ENCODE data around the gene MAPRE3.

DNA sequence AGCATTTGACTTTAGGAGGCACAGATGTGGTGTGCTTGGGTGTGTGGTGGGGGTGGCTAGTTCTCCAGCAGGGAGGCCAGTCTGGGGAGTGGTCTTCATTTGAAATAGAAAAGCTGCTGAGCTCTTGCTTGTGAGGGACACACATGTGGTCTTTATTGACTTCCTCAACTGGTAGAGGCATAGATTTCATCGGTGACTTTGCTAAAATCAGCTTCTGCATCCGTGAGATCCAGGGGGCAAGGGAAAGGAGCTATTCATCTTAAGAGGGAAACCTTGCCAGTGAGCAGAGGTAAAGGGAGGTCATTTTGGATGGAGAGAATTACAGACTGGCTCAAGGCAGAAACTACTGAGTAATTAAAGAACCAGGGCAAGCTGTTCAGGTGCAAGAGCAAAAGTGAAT lies 4.7 kb downstream of the MAPRE3 start:
- TF ChIP-seq, protein P1, sequence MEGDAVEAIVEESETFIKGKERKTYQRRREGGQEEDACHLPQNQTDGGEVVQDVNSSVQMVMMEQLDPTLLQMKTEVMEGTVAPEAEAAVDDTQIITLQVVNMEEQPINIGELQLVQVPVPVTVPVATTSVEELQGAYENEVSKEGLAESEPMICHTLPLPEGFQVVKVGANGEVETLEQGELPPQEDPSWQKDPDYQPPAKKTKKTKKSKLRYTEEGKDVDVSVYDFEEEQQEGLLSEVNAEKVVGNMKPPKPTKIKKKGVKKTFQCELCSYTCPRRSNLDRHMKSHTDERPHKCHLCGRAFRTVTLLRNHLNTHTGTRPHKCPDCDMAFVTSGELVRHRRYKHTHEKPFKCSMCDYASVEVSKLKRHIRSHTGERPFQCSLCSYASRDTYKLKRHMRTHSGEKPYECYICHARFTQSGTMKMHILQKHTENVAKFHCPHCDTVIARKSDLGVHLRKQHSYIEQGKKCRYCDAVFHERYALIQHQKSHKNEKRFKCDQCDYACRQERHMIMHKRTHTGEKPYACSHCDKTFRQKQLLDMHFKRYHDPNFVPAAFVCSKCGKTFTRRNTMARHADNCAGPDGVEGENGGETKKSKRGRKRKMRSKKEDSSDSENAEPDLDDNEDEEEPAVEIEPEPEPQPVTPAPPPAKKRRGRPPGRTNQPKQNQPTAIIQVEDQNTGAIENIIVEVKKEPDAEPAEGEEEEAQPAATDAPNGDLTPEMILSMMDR (IDR thresholded peaks at IDR 0.05), result no peak
- no peak for TF ChIP-seq POLR2AphosphoS5 (IDR thresholded peaks at IDR 0.05)
